ENCODE data around the gene GALM.

GALM gene

GRCh38 chr2:38748391-38748790 lies 82.5 kb downstream of the GALM start:
- H3K4me1 ChIP-seq (ENCODE audit: control insufficient read depth, insufficient read depth, low read length), result peaks cover 5% of the 10 kb centered on the region; the same call in 1 of the 2 replicates
- no peak overlapping the region for H3K27ac ChIP-seq (ENCODE audit: extremely low read depth, low read depth, low read length)
- peaks cover 44 to 70% of the 10 kb centered on the region in 2 experiments for H3K36me3 ChIP-seq (ENCODE audit: control insufficient read depth in 2 of 2, insufficient read depth in 1 of 2, low read length in 2 of 2)
- CTCF ChIA-PET, result interaction anchor here (0.6 to 1.4 kb wide), 5 partner anchors 9 to 433 kb away, joined by 3 to 5 read pairs (median 3); no protein-coding TSS in a partner anchor
- H3K9me3 ChIP-seq (ENCODE audit: control insufficient read depth, insufficient read depth, low read depth, low read length), result no peaks in the 10 kb centered on the region
- H3K4me3 ChIP-seq (ENCODE audit: low read depth, low read length), result no peak overlapping the region
- POLR2A ChIA-PET, result no interaction called here
- TF ChIP-seq ZNF146 (tag by site-specific recombination; IDR thresholded peaks at IDR 0.05), result no peak
- no peak for TF ChIP-seq ZNF155 (tag by site-specific recombination; IDR thresholded peaks at IDR 0.05)
- no peak for TF ChIP-seq ZNF2 (tag by site-specific recombination; IDR thresholded peaks at IDR 0.05)
- no peak for TF ChIP-seq ZNF561 (tag by site-specific recombination; IDR thresholded peaks at IDR 0.05; ENCODE audit: borderline replicate concordance)
- TF ChIP-seq ZNF549 (tag by site-specific recombination; IDR thresholded peaks at IDR 0.05), result no peak
- TF ChIP-seq ZNF488 (tag by site-specific recombination; IDR thresholded peaks at IDR 0.05), result no peak
- TF ChIP-seq ZNF660 (tag by site-specific recombination; IDR thresholded peaks at IDR 0.05), result no peak
- TF ChIP-seq ZNF266 (tag by site-specific recombination; IDR thresholded peaks at IDR 0.05; ENCODE audit: low read depth), result no peak
- no peak for TF ChIP-seq SCRT2 (tag by site-specific recombination; IDR thresholded peaks at IDR 0.05)
- no peak for TF ChIP-seq ZNF174 (tag by site-specific recombination; IDR thresholded peaks at IDR 0.05)
- TF ChIP-seq ZNF513 (tag by site-specific recombination; IDR thresholded peaks at IDR 0.05), result no peak
- no peak for TF ChIP-seq BCL6B (tag by site-specific recombination; IDR thresholded peaks at IDR 0.05)
- no peak for TF ChIP-seq ZNF626 (tag by site-specific recombination; IDR thresholded peaks at IDR 0.05)
- TF ChIP-seq TCF7L2 (IDR thresholded peaks at IDR 0.05; ENCODE audit: borderline replicate concordance, low read depth, low read length), result no peak
- no peak for TF ChIP-seq ZNF449 (tag by site-specific recombination; IDR thresholded peaks at IDR 0.05)
- TF ChIP-seq ZNF510 (tag by site-specific recombination; IDR thresholded peaks at IDR 0.05; ENCODE audit: insufficient replicate concordance), result no peak
- no peak for TF ChIP-seq MEIS1 (CRISPR knock-in tag; IDR thresholded peaks at IDR 0.05; ENCODE audit: borderline replicate concordance)
- no peak for TF ChIP-seq ZNF274 (IDR thresholded peaks at IDR 0.05; ENCODE audit: low read length)
- TF ChIP-seq ZNF274 (tag by site-specific recombination; IDR thresholded peaks at IDR 0.05; ENCODE audit: borderline replicate concordance), result no peak
- no peak for TF ChIP-seq TRIM28 (IDR thresholded peaks at IDR 0.05; ENCODE audit: borderline replicate concordance, low read length)
